NCI-H1930 (cell line): ENCODE measurements around the gene SLC26A8.
"Not testable (repeated sequence)": the region's sequence is repeated elsewhere in the genome, so short reads cannot be mapped to it uniquely, and the experiment has no call there.

Source experiments
- DNase-seq, 2 experiments: peaks; one replicate each; lab custom pipeline; 2025; lab: John Stamatoyannopoulos, UW

Gene SLC26A8

GRCh38 chr6:35911871-35912653 lies 112.4 kb downstream of the SLC26A8 start:
- DNase-seq, result no peak

GRCh38 chr6:35909571-35909970 lies 114.9 kb downstream of the SLC26A8 start:
- not testable (repeated sequence) for DNase-seq

GRCh38 chr6:35908753-35909401 lies 115.6 kb downstream of the SLC26A8 start:
- not testable (repeated sequence) for DNase-seq

GRCh38 chr6:35907750-35908149 lies 116.7 kb downstream of the SLC26A8 start:
- DNase-seq, result no peak

- no peak for DNase-seq
Observed at GRCh38 chr6:35906499-35906846, 118.0 kb downstream of the SLC26A8 start.

- no peak for DNase-seq
Observed at GRCh38 chr6:35905841-35906498, 118.5 kb downstream of the SLC26A8 start.

- DNase-seq, result no peak
Observed at GRCh38 chr6:35905141-35905785, 119.2 kb downstream of the SLC26A8 start.

- no peak for DNase-seq
Observed at GRCh38 chr6:35903679-35904078, 120.8 kb downstream of the SLC26A8 start.

GRCh38 chr6:35900448-35900847 lies 124.0 kb downstream of the SLC26A8 start:
- DNase-seq, result no peak

GRCh38 chr6:35898003-35898402 lies 126.4 kb downstream of the SLC26A8 start:
- DNase-seq, result no peak

GRCh38 chr6:35897486-35897885 lies 127.0 kb downstream of the SLC26A8 start:
- no peak for DNase-seq

GRCh38 chr6:35897036-35897435 lies 127.4 kb downstream of the SLC26A8 start:
- DNase-seq, result no peak

- no peak for DNase-seq
Observed at GRCh38 chr6:35896228-35896627, 128.2 kb downstream of the SLC26A8 start.

GRCh38 chr6:35895560-35895959 lies 128.9 kb downstream of the SLC26A8 start:
- DNase-seq, result no peak

- no peak for DNase-seq
Observed at GRCh38 chr6:35894776-35895175, 129.7 kb downstream of the SLC26A8 start.
